ENCODE measurements around the gene TEKT3.

Gene TEKT3

GRCh38 chr17:15263206-15263579 lies 78.2 kb downstream of the TEKT3 start:
- DNase-seq: no peak

- no peak for DNase-seq
Measured at GRCh38 chr17:15262291-15263205, 78.8 kb downstream of the TEKT3 start.

GRCh38 chr17:15261802-15262290 lies 79.6 kb downstream of the TEKT3 start:
- DNase-seq: no peak

- no peak for DNase-seq
Measured at GRCh38 chr17:15261258-15261801, 80.1 kb downstream of the TEKT3 start.

- DNase-seq: peak; percentile 18
Measured at GRCh38 chr17:15260376-15261257, 80.8 kb downstream of the TEKT3 start.

GRCh38 chr17:15257796-15258512 lies 83.4 kb downstream of the TEKT3 start:
- DNase-seq: no peak

GRCh38 chr17:15257258-15257788 lies 84.1 kb downstream of the TEKT3 start:
- peak; percentile 57 for DNase-seq

GRCh38 chr17:15256689-15257088 lies 84.7 kb downstream of the TEKT3 start:
- no peak for DNase-seq

GRCh38 chr17:15255713-15256454 lies 85.5 kb downstream of the TEKT3 start:
- no peak for DNase-seq

All from CD4-positive, alpha-beta T cell treated with Interleukin-4 for 4 hours (primary cell).